Neural cell (in vitro differentiated cells): Measurements from ENCODE around the gene APC. TPM values are rescaled to one million over a fixed set of nuclear protein-coding genes. Genes with fewer than 3 reads are reported as not detected.

Experiments used
- H2AFZ ChIP-seq: fragments of 200-600, 300-800 bp; sonication (generic), shearing (Covaris generic); 2 replicates; pipeline ENCODE4 v1.6.0; 2014; ENCODE audit warnings: low read depth, mild to moderate bottlenecking, antibody characterized with exemption, low read length, moderate library complexity
- H3F3A ChIP-seq: fragments of 200-600 bp; shearing (Covaris generic); 2 replicates; pipeline ENCODE4 v1.6.1; 2016; ENCODE audit warnings: mild to moderate bottlenecking, moderate library complexity, mixed read lengths, antibody characterized with exemption, low read length; ENCODE audit not compliant: insufficient read depth, poor library complexity, severe bottlenecking
- H3K27ac ChIP-seq: fragments of 200-600, 300-800 bp; sonication (generic), shearing (Covaris generic); 2 replicates; pipeline ENCODE4 v1.5.1; 2014; ENCODE audit warnings: mild to moderate bottlenecking, low read length, moderate library complexity
- H3K27me3 ChIP-seq: fragments of 300-800, 200-600 bp; sonication (generic), shearing (Covaris generic); 2 replicates; pipeline ENCODE4 v1.6.0; 2014; ENCODE audit warnings: mild to moderate bottlenecking, low read depth, low read length, moderate library complexity; ENCODE audit not compliant: insufficient read depth
- H3K36me3 ChIP-seq: fragments of 300-800, 200-600 bp; sonication (generic), shearing (Covaris generic); 2 replicates; pipeline ENCODE4 v1.5.1; 2014; ENCODE audit warnings: mild to moderate bottlenecking, antibody characterized with exemption, low read length, moderate library complexity; ENCODE audit not compliant: insufficient read depth
- H3K4me2 ChIP-seq: fragments of 300-800, 200-600 bp; sonication (generic), shearing (Covaris generic); 2 replicates; pipeline ENCODE4 v1.6.0; 2014; ENCODE audit warnings: mild to moderate bottlenecking, low read length
- H3K4me3 ChIP-seq: fragments of 300-800, 200-600 bp; sonication (generic), shearing (Covaris generic); 2 replicates; pipeline ENCODE4 v1.5.1; 2014; ENCODE audit warnings: mild to moderate bottlenecking, low read length, moderate library complexity
- H3K79me2 ChIP-seq: fragments of 200-600 bp; shearing (Covaris generic); replicated peaks from 2 replicates; pipeline ENCODE4 v1.6.0; 2014; ENCODE audit warnings: mild to moderate bottlenecking, low read length, moderate library complexity; ENCODE audit not compliant: insufficient read depth
- H3K9ac ChIP-seq: fragments of 300-800, 200-600 bp; sonication (generic), shearing (Covaris generic); 2 replicates; pipeline ENCODE4 v1.6.1; 2016; ENCODE audit warnings: mild to moderate bottlenecking, low read length, mixed read lengths
- H3K9me2 ChIP-seq: fragments of 200-600 bp; shearing (Covaris generic); 2 replicates; pipeline ENCODE4 v1.6.1; 2016; ENCODE audit warnings: mild to moderate bottlenecking, low read length, mixed read lengths; ENCODE audit not compliant: insufficient read depth
- H3K9me3 ChIP-seq: fragments of 200-600, 300-800 bp; sonication (generic), shearing (Covaris generic); 2 replicates; pipeline ENCODE4 v1.6.1; 2016; ENCODE audit warnings: mild to moderate bottlenecking, mixed run types, low read length, moderate library complexity, mixed read lengths
- H4K20me1 ChIP-seq: fragments of 200-600 bp; shearing (Covaris generic); 2 replicates; pipeline ENCODE4 v1.6.1; 2016; ENCODE audit warnings: mild to moderate bottlenecking, mixed run types; ENCODE audit not compliant: insufficient read depth
- CTCF ChIP-seq: fragments of 450-650 bp; IDR thresholded peaks from 2 replicates; pipeline ENCODE4 v1.5.1; 2014; ENCODE audit warnings: antibody characterized with exemption, mild to moderate bottlenecking, moderate library complexity; ENCODE audit not compliant: poor library complexity, severe bottlenecking
- EP300 ChIP-seq: fragments of 450-650 bp; conservative IDR thresholded peaks from 2 replicates; pipeline ENCODE4 v1.6.1; 2014; ENCODE audit warnings: antibody characterized with exemption, mild to moderate bottlenecking, moderate library complexity; ENCODE audit not compliant: poor library complexity, severe bottlenecking
- EZH2 ChIP-seq: fragments of 200-600, 300-800 bp; shearing (Covaris generic), sonication (generic); IDR thresholded peaks from 2 replicates; pipeline ENCODE4 v1.6.1; 2014; ENCODE audit warnings: antibody characterized with exemption, low read length, borderline replicate concordance, mild to moderate bottlenecking; ENCODE audit not compliant: insufficient read depth, poor library complexity, severe bottlenecking
- MXI1 ChIP-seq: fragments of 450-650 bp; conservative IDR thresholded peaks from 2 replicates; pipeline ENCODE4 v1.6.1; 2014; ENCODE audit warnings: antibody characterized with exemption, mild to moderate bottlenecking; ENCODE audit not compliant: poor library complexity, severe bottlenecking
- POLR2AphosphoS5 ChIP-seq: IDR thresholded peaks from 2 replicates; pipeline ENCODE4 v1.6.1; 2012
- RAD21 ChIP-seq: fragments of 450-650 bp; conservative IDR thresholded peaks from 2 replicates; pipeline ENCODE4 v1.6.1; 2014; ENCODE audit warnings: antibody characterized with exemption, mild to moderate bottlenecking, moderate library complexity
- REST ChIP-seq: IDR thresholded peaks from 2 replicates; pipeline ENCODE4 v1.6.1; 2012; ENCODE audit warnings: borderline replicate concordance
- SMC3 ChIP-seq: fragments of 450-650 bp; conservative IDR thresholded peaks from 2 replicates; pipeline ENCODE4 v1.6.1; 2014; ENCODE audit warnings: antibody characterized with exemption, mild to moderate bottlenecking, moderate library complexity; ENCODE audit not compliant: poor library complexity
- TAF1 ChIP-seq: IDR thresholded peaks from 2 replicates; pipeline ENCODE4 v1.6.1; 2012; ENCODE audit warnings: low read depth
- polyA plus RNA-seq: library from polyadenylated mRNA; depleted of rRNA; stranded (reverse); fragments of >200 nt; gene quantifications from 2 replicates; pipeline ENCODE4 v1.2.3, GENCODE V29; 2014

APC gene
- polyA plus RNA-seq, 1 donor from 2014 or later = 40.6 TPM

- Histone ChIP-seq H3K79me2 (no peaks in the 10 kb centered on the region), H4K20me1 (no peaks in the 10 kb centered on the region), H3K4me2 (peak overlapping the region; percentile 22), H2AFZ (no peak overlapping the region), H3K9ac (no peak overlapping the region), H3K36me3 (peaks cover 5% of the 10 kb centered on the region), H3K4me3 (no peak overlapping the region), H3F3A (peaks cover 3% of the 10 kb centered on the region), H3K9me3 (no peaks in the 10 kb centered on the region), H3K27me3 (no peaks in the 10 kb centered on the region), H3K9me2 (no peaks in the 10 kb centered on the region), H3K27ac (peak overlapping the region; percentile 88)
- TF ChIP-seq SMC3 = no peak
- TF ChIP-seq CTCF = no peak
- no peak for TF ChIP-seq TAF1
- TF ChIP-seq EP300 = no peak
- no peak for TF ChIP-seq RAD21
- TF ChIP-seq MXI1 = no peak
- TF ChIP-seq EZH2 = no peak
- no peak for TF ChIP-seq REST
- TF ChIP-seq POLR2AphosphoS5 = no peak
These were observed 62.0 kb downstream of the APC start for GRCh38 chr5:112799661-112800060.

- Histone ChIP-seq H3K9me2 (no peaks in the 10 kb centered on the region), H4K20me1 (peaks cover 3% of the 10 kb centered on the region), H3K79me2 (no peaks in the 10 kb centered on the region), H3K4me3 (peak overlapping the region; percentile 60), H2AFZ (no peak overlapping the region), H3K36me3 (peaks cover 5% of the 10 kb centered on the region), H3K9ac (peak overlapping the region; percentile 54), H3K4me2 (peak overlapping the region; percentile 56), H3K27ac (peak overlapping the region; percentile 88), H3F3A (peaks cover 3% of the 10 kb centered on the region), H3K9me3 (no peaks in the 10 kb centered on the region), H3K27me3 (no peaks in the 10 kb centered on the region)
- TF ChIP-seq POLR2AphosphoS5 (peak; percentile 74), REST (peak; percentile 77), CTCF (no peak)
These were observed 63.2 kb downstream of the APC start for GRCh38 chr5:112800891-112801290.
